Kasumi-1 (cell line): ENCODE results near the gene MPHOSPH10.
A peak's percentile ranks its signal among the peaks of the same experiment; 100 is the strongest.
"Not testable (repeated sequence)": the region's sequence is repeated elsewhere in the genome, so short reads cannot be mapped to it uniquely, and the experiment has no call there.

Source experiments
- DNase-seq, 2 experiments: peaks; one replicate each; lab custom pipeline; 2025; lab: John Stamatoyannopoulos, UW

Gene MPHOSPH10

DNA sequence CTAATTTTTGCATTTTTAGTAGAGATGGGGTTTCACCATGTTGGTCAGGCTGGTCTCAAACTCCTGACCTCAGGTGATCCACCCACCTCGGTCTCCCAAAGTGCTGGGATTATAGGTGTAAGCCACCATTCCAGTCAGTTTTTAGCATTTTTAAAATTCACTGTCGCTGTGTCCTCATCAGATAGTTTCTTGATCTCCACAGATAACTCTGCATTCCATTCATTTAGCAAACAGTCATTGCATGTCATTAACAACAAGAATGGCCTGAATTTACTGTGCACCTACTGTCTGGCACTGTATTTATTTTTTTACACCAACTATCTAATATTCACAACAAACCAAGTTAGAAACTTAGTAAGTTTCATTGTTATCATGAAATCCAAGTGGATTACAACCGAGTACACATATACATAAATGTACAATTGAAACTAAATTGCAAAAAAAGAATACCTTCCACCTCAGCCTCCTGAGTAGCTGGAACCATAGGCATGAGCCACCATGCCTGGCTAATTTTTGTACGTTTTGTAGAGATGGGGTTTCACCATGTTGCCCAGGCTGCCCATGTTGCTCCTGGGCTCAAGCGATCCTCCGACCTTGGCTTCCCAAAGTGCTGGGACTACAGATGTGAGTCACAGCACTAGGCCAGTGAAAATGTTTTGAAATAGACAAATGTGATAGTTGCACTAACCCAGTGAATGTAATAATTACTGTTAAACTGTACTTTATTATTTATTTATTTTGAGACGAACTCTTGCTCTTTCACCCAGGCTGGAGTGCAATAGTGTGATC lies 4.7 kb upstream of the MPHOSPH10 start:
- DNase-seq, result no peak

GRCh38 chr2:71126957-71127356 lies 3.5 kb upstream of the MPHOSPH10 start:
- no peak for DNase-seq

DNA sequence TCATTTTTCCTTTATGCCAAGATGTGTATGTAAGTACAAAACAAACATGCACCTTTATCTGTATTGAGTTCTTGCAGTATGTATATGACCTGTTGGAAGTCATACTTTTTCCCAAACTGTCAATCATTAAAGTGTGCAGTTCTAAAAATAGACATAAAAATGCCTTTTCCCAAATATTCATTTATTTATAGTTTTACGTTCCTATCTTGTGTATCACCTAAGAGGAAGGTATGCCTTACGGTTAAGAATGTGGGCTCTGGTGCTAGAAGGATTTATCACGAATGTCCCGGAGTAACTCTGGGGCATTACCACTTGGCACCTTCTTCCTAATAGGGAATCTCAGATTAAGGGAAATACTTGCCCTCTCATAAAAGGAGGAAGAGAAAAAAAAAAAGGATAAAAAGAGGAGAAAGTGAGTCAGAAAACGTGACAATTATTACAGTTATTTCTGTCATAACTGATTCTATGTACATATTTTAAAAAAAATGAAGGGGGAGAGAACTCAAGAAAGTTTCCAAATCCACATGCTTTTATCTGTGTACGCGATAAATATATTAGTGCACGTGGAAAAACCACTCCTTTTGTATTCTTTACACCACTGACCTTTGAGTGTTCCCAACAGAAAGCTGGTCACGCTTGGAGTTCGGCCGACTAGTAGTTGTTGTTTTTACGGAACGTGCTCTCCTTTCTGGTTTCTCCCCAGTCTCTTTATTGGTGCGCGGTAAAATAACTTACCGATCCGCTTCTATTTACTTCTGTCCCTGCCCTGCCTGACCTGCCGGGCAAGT lies 1.1 kb upstream of the MPHOSPH10 start:
- DNase-seq, result peak in 1 of 2 experiments; percentile 61

DNA sequence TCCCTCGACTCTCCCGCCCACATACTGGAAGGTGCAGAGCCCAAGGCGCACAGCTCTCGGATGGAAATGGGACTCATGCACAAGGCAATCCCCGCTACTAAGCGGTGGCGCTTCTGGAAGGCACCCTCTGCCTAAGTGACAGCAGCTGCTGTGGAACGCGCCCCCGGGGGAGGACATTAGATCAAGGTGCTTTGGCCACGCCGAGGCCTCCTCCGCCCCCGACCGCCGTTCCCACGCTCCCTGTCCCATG lies 607 bp upstream of the MPHOSPH10 start:
- peak in 1 of 2 experiments; percentile 57 for DNase-seq

DNA sequence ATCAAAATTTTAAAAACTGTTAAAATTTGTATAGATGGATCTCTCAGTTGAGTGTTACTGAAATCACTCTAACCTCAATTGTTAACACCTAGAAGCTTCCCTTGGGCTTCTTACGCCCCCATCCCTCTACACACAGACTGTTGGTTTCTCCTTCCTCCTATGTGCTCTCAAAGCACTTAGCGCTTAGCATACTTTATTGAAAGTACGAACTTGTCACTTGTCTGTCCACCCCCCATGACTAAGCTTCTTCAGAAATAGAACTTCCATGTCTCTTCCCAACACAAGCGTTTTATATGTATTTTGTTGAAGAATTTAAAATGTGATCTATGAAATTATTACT lies 441 bp downstream of the MPHOSPH10 start:
- peak; percentile 56 to 59 for DNase-seq

- DNase-seq, result not testable (repeated sequence)
These were observed 1.1 kb downstream of the MPHOSPH10 start for GRCh38 chr2:71131387-71132166.

- no peak for DNase-seq
These were observed 3.2 kb downstream of the MPHOSPH10 start for GRCh38 chr2:71133603-71134002.

DNA sequence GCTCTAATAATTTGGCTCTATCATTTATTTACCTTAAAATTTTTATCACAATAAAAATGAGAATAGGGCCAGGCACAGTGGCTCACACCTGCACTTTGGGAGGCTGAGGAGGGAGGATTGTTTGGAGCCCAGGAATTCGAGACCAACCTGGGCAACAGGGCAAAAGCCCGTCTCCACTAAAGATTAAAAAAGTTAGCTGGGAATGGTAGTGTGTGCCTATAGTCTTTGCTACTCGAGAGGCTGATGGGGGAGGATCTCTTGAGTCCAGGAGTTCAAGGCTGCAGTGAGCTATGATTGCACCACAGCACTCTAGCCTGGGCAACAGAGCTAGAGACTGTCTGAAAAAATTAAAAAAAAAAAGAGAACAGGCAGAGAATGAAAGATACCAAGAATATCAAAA lies 5.7 kb downstream of the MPHOSPH10 start:
- DNase-seq, result no peak

DNA sequence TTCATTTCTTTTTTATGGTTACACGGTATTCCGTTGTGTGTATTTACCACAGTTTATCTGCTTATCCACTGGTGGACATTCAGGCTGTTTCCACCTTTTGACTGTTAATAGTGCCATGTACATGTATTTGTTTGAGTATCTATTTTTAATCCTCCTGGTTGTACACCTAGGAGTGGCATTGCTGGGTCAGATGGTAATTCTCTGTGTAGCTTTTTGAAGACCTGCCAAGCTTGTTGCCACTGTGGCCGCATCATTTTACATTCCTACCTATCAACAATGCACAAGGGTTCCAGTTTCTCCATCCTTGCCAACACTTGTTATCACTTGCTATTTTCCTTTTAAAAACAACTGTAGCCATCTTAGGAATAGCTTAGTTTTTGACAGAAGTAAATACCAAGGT lies 13.3 kb downstream of the MPHOSPH10 start:
- no peak for DNase-seq

GRCh38 chr2:71148506-71149063 lies 18.2 kb downstream of the MPHOSPH10 start:
- DNase-seq, result no peak

GRCh38 chr2:71150082-71150816 lies 19.8 kb downstream of the MPHOSPH10 start:
- no peak for DNase-seq

DNA sequence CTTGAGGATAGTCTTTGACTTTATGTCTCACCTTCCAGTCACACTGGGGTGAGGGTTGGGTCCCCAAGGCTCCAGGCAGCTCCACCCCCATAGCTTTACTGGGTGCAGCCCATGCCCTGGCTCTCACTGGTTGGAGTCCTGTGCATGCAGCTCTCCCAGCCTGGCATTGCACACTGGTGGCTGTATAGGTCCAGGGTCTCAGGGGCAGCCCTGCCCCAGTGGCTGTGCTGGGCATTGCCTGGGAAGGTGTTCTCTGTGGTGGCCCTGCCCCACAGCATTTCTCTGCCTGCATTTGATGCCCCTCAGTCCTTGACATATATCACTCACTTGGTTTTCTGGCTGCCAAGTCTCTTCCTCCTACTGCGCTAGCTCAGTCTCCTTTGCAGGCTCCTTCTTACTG lies 21.2 kb downstream of the MPHOSPH10 start:
- no peak for DNase-seq

- no peak for DNase-seq
These were observed 23.3 kb downstream of the MPHOSPH10 start for GRCh38 chr2:71153585-71154224.

DNA sequence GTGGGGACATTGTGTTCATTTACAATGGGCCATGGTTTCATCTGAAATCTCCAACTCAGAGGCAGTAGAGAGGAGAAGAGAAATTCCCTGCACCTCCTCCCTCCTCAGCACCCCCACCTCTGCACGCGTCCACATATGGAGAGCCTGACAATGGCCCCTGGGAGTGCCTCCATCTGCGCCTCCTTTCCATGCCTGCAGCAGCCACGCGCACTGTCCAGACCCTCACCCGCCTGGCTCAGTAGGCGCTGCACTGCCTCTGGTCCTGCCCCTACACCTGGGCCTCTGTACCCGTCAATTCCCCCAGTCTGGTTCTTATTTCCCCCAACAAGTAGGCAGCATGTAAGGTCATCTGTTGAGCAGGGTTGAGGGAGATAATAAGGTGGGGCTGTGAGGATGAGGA lies 23.8 kb downstream of the MPHOSPH10 start:
- DNase-seq, result no peak

GRCh38 chr2:71154798-71155197 lies 24.4 kb downstream of the MPHOSPH10 start:
- peak; percentile 31 to 43 for DNase-seq

- DNase-seq, result no peak
These were observed 25.4 kb downstream of the MPHOSPH10 start for GRCh38 chr2:71155846-71156245.

DNA sequence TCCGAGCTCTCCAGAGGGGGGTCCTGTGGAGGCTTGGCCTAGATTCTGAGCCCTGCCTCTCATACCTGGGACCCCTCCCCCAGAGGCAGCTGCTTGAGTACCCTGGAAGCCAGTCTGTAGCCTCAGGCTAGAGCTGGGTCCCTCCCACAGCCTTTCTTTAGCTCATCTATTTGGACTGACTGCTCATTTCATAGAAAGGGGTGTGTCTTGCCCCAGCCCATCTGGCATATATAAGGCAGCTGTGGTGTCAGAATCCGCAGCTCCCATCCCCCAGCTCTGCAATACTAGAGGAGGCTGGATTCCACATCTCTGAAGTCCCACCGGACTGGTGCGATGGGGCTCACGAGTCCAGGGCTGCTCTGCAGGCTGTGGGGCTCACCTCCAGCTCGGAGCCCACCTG lies 26.1 kb downstream of the MPHOSPH10 start:
- DNase-seq, result no peak

- DNase-seq, result peak; percentile 55 to 63
These were observed 26.8 kb downstream of the MPHOSPH10 start for GRCh38 chr2:71157124-71157793.

DNA sequence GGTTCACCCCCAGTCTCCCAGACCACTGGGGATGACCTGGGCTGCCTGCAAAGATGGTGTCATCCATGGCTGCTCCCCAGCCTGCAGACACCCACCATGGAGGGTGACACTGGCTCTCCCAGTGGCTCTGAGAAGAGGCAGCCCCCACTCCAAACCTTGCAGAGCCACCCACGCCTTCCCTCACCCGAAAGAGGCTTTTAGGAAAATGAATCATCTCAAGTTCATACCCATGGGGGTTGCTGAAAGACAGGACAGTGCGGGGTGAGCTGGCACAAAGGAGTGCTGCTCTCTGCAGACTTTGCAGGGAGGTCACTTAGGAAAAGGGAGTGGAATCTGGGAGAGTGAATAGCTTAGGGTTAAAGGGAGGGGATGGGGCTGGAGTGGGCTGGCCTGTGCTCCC lies 36.4 kb downstream of the MPHOSPH10 start:
- no peak for DNase-seq

GRCh38 chr2:71173096-71173495 lies 42.7 kb downstream of the MPHOSPH10 start:
- no peak for DNase-seq

DNA sequence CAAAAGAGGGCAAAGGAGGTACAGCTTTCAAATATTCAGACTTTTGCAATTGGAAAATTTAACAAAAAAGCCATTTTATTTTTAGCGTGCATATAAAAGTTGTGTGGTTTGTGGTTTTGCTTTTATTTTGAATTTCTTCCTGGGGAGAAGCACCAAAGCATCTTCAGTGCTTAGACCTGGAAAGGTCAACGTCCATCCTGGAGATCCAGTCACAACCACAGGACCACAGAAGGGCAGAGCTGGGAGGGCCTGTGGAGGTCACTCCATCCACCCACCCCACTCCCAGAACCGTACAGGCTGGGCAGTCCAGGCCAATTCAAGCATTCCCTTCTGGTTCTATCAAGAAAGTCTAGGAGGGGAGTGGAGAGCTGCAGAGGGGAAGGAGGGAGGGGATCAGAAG lies 43.8 kb downstream of the MPHOSPH10 start:
- DNase-seq, result peak; percentile 15 to 37
